Spleen (tissue), 13 donors: Measurements from ENCODE around the gene TMEM130. TPM values are rescaled to one million over a fixed set of nuclear protein-coding genes. Genes with fewer than 3 reads are reported as not detected.
A peak's percentile ranks its signal among the peaks of the same experiment; 100 is the strongest.

ENCODE experiments used
- DNase-seq: peaks from one replicate; pipeline ENCODE4 v3.0.0-alpha.2; 2020
- H3K27ac ChIP-seq, 8 donors: fragments of 200-600 bp; sonication (generic) in 7 of 8; 1 replicate in 4 of 8; 2 replicates in 4 of 8; pipeline versions ENCODE4 v1.5.0 to v1.8.0; 2016 to 2021; ENCODE audit warnings: inconsistent platforms in 4 of 8, mild to moderate bottlenecking in 4 of 8, moderate library complexity in 1 of 8
- H3K27me3 ChIP-seq, 7 donors: fragments of 200-600 bp; sonication (generic) in 6 of 7; replicated peaks in 1 of 7; 1 replicate in 4 of 7; 2 replicates in 3 of 7; pipeline versions ENCODE4 v1.5.0 to v1.8.0; 2016 to 2021; ENCODE audit warnings: inconsistent platforms in 3 of 7, mild to moderate bottlenecking in 1 of 7
- H3K36me3 ChIP-seq, 6 donors: fragments of 200-600 bp; sonication (generic) in 5 of 6; 1 replicate in 4 of 6; 2 replicates in 2 of 6; pipeline versions ENCODE4 v1.5.0 to v1.8.0; 2016 to 2021; ENCODE audit warnings: inconsistent platforms in 2 of 6
- H3K4me1 ChIP-seq, 6 donors: fragments of 200-600 bp; sonication (generic) in 5 of 6; 1 replicate in 3 of 6; 2 replicates in 3 of 6; pipeline versions ENCODE4 v1.5.0 to v1.8.0; 2016 to 2021; ENCODE audit warnings: inconsistent platforms in 3 of 6
- H3K4me3 ChIP-seq, 8 donors: fragments of 200-600 bp; sonication (generic) in 7 of 8; 1 replicate in 4 of 8; 2 replicates in 4 of 8; pipeline versions ENCODE4 v1.5.0 to v1.8.0; 2016 to 2021; ENCODE audit warnings: inconsistent platforms in 4 of 8, mild to moderate bottlenecking in 4 of 8, moderate library complexity in 2 of 8
- H3K9me3 ChIP-seq, 8 donors: fragments of 200-600 bp; sonication (generic) in 7 of 8; 1 replicate in 4 of 8; 2 replicates in 4 of 8; pipeline versions ENCODE4 v1.5.0 to v1.8.0; 2016 to 2021; ENCODE audit warnings: inconsistent platforms in 4 of 8
- CTCF ChIP-seq, 11 experiments: fragments of 200-600 bp in 7 of 11; fragments of 450-650 bp in 4 of 11; sonication (generic) in 4 of 11; IDR thresholded peaks in 8 of 11; conservative IDR thresholded peaks in 3 of 11; 1 replicate in 7 of 11; 2 replicates in 4 of 11; pipeline versions ENCODE4 v1.4.0 to v1.8.0; 2016 to 2021; ENCODE audit warnings: antibody characterized with exemption in 11 of 11, inconsistent platforms in 4 of 11, mild to moderate bottlenecking in 1 of 11
- POLR2A ChIP-seq, 3 donors: fragments of 450-650 bp; IDR thresholded peaks; one replicate each; pipeline ENCODE4 v1.5.1; 2017; ENCODE audit warnings: antibody characterized with exemption in 3 of 3, mild to moderate bottlenecking in 1 of 3
- POLR2AphosphoS5 ChIP-seq, 3 donors: sonication (generic); formaldehyde crosslinking; IDR thresholded peaks; one replicate each; pipeline ENCODE4 v1.5.1; 2017; ENCODE audit warnings: antibody characterized with exemption in 3 of 3
- WGBS, 5 donors: extraction: QIAGEN DNeasy Blood & Tissue Kit in 3 of 5; methylation state at CpG; one replicate each; pipeline versions ENCODE4 v1.1.5 to v1.1.7; 2013 to 2018; 5-methylcytosine and 5-hydroxymethylcytosine counted together
- intact Hi-C: fragments of 100-400 bp; cut with DNase I; formaldehyde crosslinking; loops from one replicate; pipeline ENCODE4 v1.15.0; 2023; ENCODE audit warnings: low total_unique reads
- long read RNA-seq, 2 donors: transcript quantifications; one replicate each; lab custom pipeline, GENCODE V29; 2026
- polyA plus RNA-seq, 3 donors: library from polyadenylated mRNA; stranded (reverse); fragments of 200-250 nt; gene quantifications; one replicate each; pipeline ENCODE4 v1.2.1, GENCODE V29; 2013
- total RNA-seq, 7 donors: library from RNA; depleted of rRNA in 3 of 7; stranded (reverse); fragments of >200 nt in 3 of 7; fragmentation: NEBNext Ultra II Directional in 4 of 7; extraction: Animal tissue kit (Norgen Biotek cat#: 25700) in 4 of 7; gene quantifications; one replicate each; pipeline versions ENCODE4 v1.1.0 to v1.2.1, GENCODE V29; 2016 to 2021
- donor health status: healthy with polysubstance abuse.
- donor health status: DM: no; HTN: no; CAD: no; lungs with moderate emphysema.
- donor health status: DM: no; HTN: no; CAD: no.
- donor health status: Bipolar disorder and iron deficiency.
- donor health status: healthy.
- donor health status: DM: no; HTN: no; CAD: no.
- donor health status: DM: yes; HTN: yes; CAD: no.

Gene TMEM130
- total RNA-seq (under 1 TPM in 4 of 7 donors, not detected in 3; 0.37 to 0.55 (median 0.38) TPM), polyA plus RNA-seq (under 1 TPM; 0.11 to 0.29 (median 0.17) TPM)
- long read RNA-seq, donor 1 = 0 reads
- long read RNA-seq, donor 2 = 0 reads

DNA sequence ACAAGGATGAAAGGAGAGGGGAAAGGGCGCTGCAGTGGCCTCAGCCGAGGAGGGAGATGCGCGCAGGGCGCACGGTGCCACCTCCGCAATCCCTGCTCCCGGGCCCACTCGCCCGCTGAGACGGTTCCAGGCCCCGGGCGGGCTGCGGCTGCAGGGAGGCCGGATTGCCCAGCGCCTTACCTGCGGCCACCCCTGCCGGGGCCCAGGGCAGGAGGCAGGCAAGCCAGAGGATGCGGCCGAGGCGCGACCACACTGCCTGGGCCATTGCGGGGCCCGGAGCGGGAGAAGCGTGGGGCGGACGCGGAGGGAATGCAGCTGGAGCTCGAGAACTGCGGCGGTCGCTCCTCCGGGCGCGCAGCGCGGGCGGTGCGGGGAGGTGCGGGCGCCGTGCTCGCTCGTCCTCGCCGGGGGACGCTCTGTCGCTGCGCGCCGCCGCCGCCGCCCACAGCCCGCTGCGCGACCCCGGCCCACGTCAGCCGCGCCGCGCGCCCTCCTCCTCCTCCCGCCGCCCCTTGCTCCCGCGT, at the start of gene TMEM130:
Gene TMEM130, minus strand, starts transcription at position 418 of the 524 bp plus-strand sequence. Its CDS starts 153 bp downstream, at position 265.
- TF ChIP-seq CTCF (IDR thresholded peaks at IDR 0.05 in 8 of 11, conservative IDR thresholded peaks at IDR 0.05 in 3 of 11) (no peak), POLR2AphosphoS5 (IDR thresholded peaks at IDR 0.05) (no peak), POLR2A (IDR thresholded peaks at IDR 0.05) (no peak)
- Histone ChIP-seq H3K4me1 (peaks cover 3 to 29% (median 15%) of the 10 kb centered on the region in 6 donors), H3K9me3 (no peaks in the 10 kb centered on the region), H3K27ac (no peak within 1 kb of the TSS), H3K36me3 (no peaks in the 10 kb centered on the region), H3K4me3 (peak within 1 kb of the TSS in 7 of 8 donors; percentile 30 to 72 (median 43)), H3K27me3 (peaks cover 0 to 73% (median 32%) of the 10 kb centered on the region in 7 donors)
- peak; percentile 76 for DNase-seq
- intact Hi-C loops = no loop called here
- WGBS, 5 donors = 1 to 4% (median 1%) methylated on average over 19 to 69 of the region's 69 CpGs

DNA sequence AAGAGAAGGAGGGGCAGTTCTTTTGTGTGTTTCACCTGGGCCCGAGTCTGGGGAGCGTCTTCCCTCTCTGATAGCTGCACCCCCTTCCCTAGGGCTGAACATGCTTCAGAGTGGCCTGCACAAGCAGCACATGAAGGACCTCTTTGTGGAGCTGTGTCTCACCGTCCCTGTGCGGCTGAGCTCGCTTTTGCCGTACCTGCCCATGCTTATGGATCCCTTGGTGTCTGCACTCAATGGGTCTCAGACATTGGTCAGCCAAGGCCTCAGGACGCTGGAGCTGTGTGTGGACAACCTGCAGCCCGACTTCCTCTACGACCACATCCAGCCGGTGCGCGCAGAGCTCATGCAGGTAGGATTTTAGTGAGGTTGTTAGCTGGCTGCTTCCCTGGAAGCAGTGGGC, 47.5 kb upstream of the TMEM130 start:
- Histone ChIP-seq H3K9me3 (no peaks in the 10 kb centered on the region), H3K4me3 (no peak overlapping the region), H3K36me3 (peaks cover 3 to 100% (median 93%) of the 10 kb centered on the region in 6 donors), H3K27ac (no peak overlapping the region), H3K4me1 (no peaks in the 10 kb centered on the region), H3K27me3 (no peaks in the 10 kb centered on the region)
- DNase-seq = no peak
- TF ChIP-seq POLR2A (IDR thresholded peaks at IDR 0.05) = no peak
- no peak for TF ChIP-seq CTCF (IDR thresholded peaks at IDR 0.05 in 8 of 11, conservative IDR thresholded peaks at IDR 0.05 in 3 of 11)
- peak in 1 of 3 donors; percentile 16 for TF ChIP-seq POLR2AphosphoS5 (IDR thresholded peaks at IDR 0.05)
- intact Hi-C loops = no loop called here
- WGBS, 5 donors = 92 to 99% (median 97%) methylated on average over 10 to 12 of the region's 12 CpGs

DNA sequence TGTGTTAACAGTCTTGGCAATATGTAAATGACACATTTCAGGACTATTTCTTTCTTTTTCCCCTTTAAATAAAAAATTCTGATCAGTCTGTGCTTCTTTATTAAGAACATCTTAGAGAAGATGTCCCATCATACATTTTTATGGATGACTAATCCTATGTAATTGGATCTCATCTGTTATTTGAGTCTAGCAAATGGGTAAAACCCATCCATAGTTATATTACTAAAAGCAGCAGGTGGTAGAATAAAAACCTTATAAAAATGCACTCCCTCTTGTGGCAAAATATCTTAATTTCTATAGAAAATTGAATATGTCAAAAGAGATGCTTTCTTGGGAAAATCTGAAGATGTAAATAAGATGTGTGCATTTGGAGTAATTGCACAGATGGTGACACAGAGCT, 43.8 kb upstream of the TMEM130 start:
- H3K36me3 ChIP-seq = peaks cover 7 to 100% (median 94%) of the 10 kb centered on the region in 6 donors
- TF ChIP-seq POLR2A (IDR thresholded peaks at IDR 0.05) = no peak
- TF ChIP-seq CTCF (IDR thresholded peaks at IDR 0.05 in 8 of 11, conservative IDR thresholded peaks at IDR 0.05 in 3 of 11) = no peak
- no peak for TF ChIP-seq POLR2AphosphoS5 (IDR thresholded peaks at IDR 0.05)

DNA sequence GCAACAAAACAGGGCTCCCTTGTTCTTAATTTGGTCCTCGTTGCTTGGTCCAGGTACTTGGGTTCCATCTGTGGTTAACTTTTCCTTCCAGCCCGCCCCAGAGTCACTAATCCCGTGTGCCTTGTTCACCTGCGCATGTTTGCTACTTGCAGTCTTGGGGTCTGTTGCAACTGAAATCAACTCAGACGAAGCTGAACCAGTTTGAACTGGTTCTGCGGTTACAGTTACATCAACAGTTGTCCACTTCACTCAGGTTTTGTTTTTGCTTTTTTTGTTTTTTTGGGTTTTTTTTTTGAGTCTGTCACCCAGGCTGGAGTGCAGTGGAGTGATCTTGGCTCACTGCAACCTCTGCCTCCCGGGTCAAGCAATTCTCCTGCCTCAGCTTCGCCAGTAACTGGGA, 43.2 kb upstream of the TMEM130 start:
- no peaks in the 10 kb centered on the region for H3K27me3 ChIP-seq
- no peaks in the 10 kb centered on the region for H3K4me1 ChIP-seq
- TF ChIP-seq POLR2AphosphoS5 (IDR thresholded peaks at IDR 0.05) (no peak), CTCF (IDR thresholded peaks at IDR 0.05 in 8 of 11, conservative IDR thresholded peaks at IDR 0.05 in 3 of 11) (no peak), POLR2A (IDR thresholded peaks at IDR 0.05) (no peak)
- no peaks in the 10 kb centered on the region for H3K9me3 ChIP-seq
- 84 to 91% (median 87%) methylated on average over 8 of the region's 8 CpGs for WGBS, 5 donors
- H3K4me3 ChIP-seq = no peak overlapping the region
- peaks cover 7 to 100% (median 94%) of the 10 kb centered on the region in 6 donors for H3K36me3 ChIP-seq
- no peak overlapping the region for H3K27ac ChIP-seq
- DNase-seq = no peak
- intact Hi-C loops = no loop called here

More for the DNA sequence above, 43.8 kb upstream of the TMEM130 start:
- Histone ChIP-seq H3K9me3 (no peaks in the 10 kb centered on the region), H3K27ac (no peak overlapping the region), H3K27me3 (no peaks in the 10 kb centered on the region), H3K4me3 (no peak overlapping the region), H3K4me1 (no peaks in the 10 kb centered on the region)
- no peak for DNase-seq
- intact Hi-C loops = no loop called here
